CD4-positive, alpha-beta memory T cell (primary cell): Measurements from ENCODE around the gene TBC1D20. TPM values are rescaled to one million over a fixed set of nuclear protein-coding genes. Genes with fewer than 3 reads are reported as not detected.

ENCODE experiments used
- CTCF ChIA-PET: fragments of 350-600 bp; sonication (Branson Sonifier 250); formaldehyde crosslinking; loops from one replicate; lab custom pipeline; 2021; ENCODE audit warnings: inconsistent platforms; ENCODE audit not compliant: partially characterized antibody; lab: Charles Lee
- POLR2A ChIA-PET: fragments of 350-600 bp; sonication (Branson Sonifier 250); formaldehyde crosslinking; loops from one replicate; lab custom pipeline; 2021; ENCODE audit not compliant: partially characterized antibody; lab: Charles Lee
- DNase-seq, 5 donors: peaks; one replicate each; pipeline versions ENCODE4 v3.0.0 to v3.0.0-alpha.2; 2020 to 2022; ENCODE audit warnings: mixed read lengths in 1 of 5
- H3K27ac ChIP-seq: one replicate; pipeline ENCODE4 v1.7.0; 2013; ENCODE audit warnings: low read depth, low read length
- H3K27me3 ChIP-seq: 2 replicates; pipeline ENCODE4 v1.7.0; 2013; ENCODE audit warnings: mild to moderate bottlenecking, low read length, moderate library complexity; ENCODE audit not compliant: insufficient read depth
- H3K36me3 ChIP-seq: 2 replicates; pipeline ENCODE4 v1.7.0; 2013; ENCODE audit warnings: mild to moderate bottlenecking, low read length, moderate library complexity; ENCODE audit not compliant: insufficient read depth
- H3K4me1 ChIP-seq: 2 replicates; pipeline ENCODE4 v1.7.0; 2013; ENCODE audit warnings: mild to moderate bottlenecking, low read length, moderate library complexity; ENCODE audit not compliant: insufficient read depth
- H3K4me3 ChIP-seq, 2 donors: one replicate each; pipeline ENCODE4 v1.7.0; 2013; ENCODE audit warnings: low read length in 2 of 2, mild to moderate bottlenecking in 1 of 2
- H3K9me3 ChIP-seq, 2 donors: one replicate each; pipeline ENCODE4 v1.7.0; 2013; ENCODE audit warnings: low read length in 2 of 2, control low read depth in 1 of 2; ENCODE audit not compliant: control insufficient read depth in 1 of 2
- H3K27ac Mint-ChIP-seq, 7 donors: one replicate each; pipeline ENCODE4 v1.8.0; 2020 to 2021; ENCODE audit warnings: mixed read lengths in 7 of 7, mild to moderate bottlenecking in 6 of 7, inconsistent platforms in 3 of 7, moderate library complexity in 3 of 7
- H3K27me3 Mint-ChIP-seq, 2 donors: one replicate each; pipeline ENCODE4 v1.8.0; 2020 to 2021; ENCODE audit warnings: mixed read lengths in 2 of 2
- H3K36me3 Mint-ChIP-seq, 2 donors: one replicate each; pipeline ENCODE4 v1.8.0; 2020 to 2021; ENCODE audit warnings: mixed read lengths in 2 of 2, inconsistent platforms in 1 of 2, mild to moderate bottlenecking in 1 of 2
- H3K4me1 Mint-ChIP-seq, 4 donors: one replicate each; pipeline ENCODE4 v1.8.0; 2020 to 2021; ENCODE audit warnings: mixed read lengths in 4 of 4, mild to moderate bottlenecking in 1 of 4
- H3K4me3 Mint-ChIP-seq, 8 donors: one replicate each; pipeline ENCODE4 v1.8.0; 2020 to 2021; ENCODE audit warnings: mixed read lengths in 8 of 8, mild to moderate bottlenecking in 7 of 8, moderate library complexity in 6 of 8, inconsistent platforms in 3 of 8
- H3K9me3 Mint-ChIP-seq, 8 donors: one replicate each; pipeline ENCODE4 v1.8.0; 2020 to 2021; ENCODE audit warnings: mixed read lengths in 8 of 8, mild to moderate bottlenecking in 5 of 8, inconsistent platforms in 3 of 8, moderate library complexity in 1 of 8
- intact Hi-C: fragments of 100-400 bp; cut with micrococcal nuclease; formaldehyde crosslinking; loops from one replicate; pipeline ENCODE4 v1.15.1; 2023
- polyA plus RNA-seq, 2 donors: library from polyadenylated mRNA; unstranded; fragments of 300-500 nt; fragmentation: Illumina TruSeq; gene quantifications; one replicate each; pipeline ENCODE4 v1.2.3, GENCODE V29; 2021
- total RNA-seq, 2 experiments: library from RNA; stranded (reverse); gene quantifications; one replicate each; pipeline ENCODE4 v1.2.3, GENCODE V29; 2021

TBC1D20 gene
- total and polyA plus RNA-seq, 4 experiments from 2014 or later = 19.3 to 42.9 (median 32.5) TPM

GRCh38 chr20:402898-403581 lies 59.3 kb downstream of the TBC1D20 start:
- Histone ChIP-seq H3K4me1 (peaks cover 25% of the 10 kb centered on the region), H3K27me3 (no peaks in the 10 kb centered on the region), H3K9me3 (no peaks in the 10 kb centered on the region), H3K36me3 (no peaks in the 10 kb centered on the region), H3K4me3 (no peak overlapping the region), H3K27ac (no peak overlapping the region)
- intact Hi-C loops = no loop called here
- Mint-ChIP-seq H3K36me3 (peaks cover 3 to 9% of the 10 kb centered on the region in 2 donors), H3K27ac (peak overlapping the region in 3 of 7 donors; percentile 68 to 89 (median 72)), H3K4me3 (peak overlapping the region in 2 of 8 donors; percentile 51 to 60), H3K27me3 (no peaks in the 10 kb centered on the region), H3K4me1 (peaks cover 19 to 24% (median 21%) of the 10 kb centered on the region in 4 donors), H3K9me3 (peaks cover 0 to 6% (median 0%) of the 10 kb centered on the region in 8 donors)
- CTCF ChIA-PET = no interaction called here
- POLR2A ChIA-PET = no interaction called here
- DNase-seq = no peak

GRCh38 chr20:402496-402885 lies 59.8 kb downstream of the TBC1D20 start:
- Mint-ChIP-seq H3K4me3 (peak overlapping the region in 1 of 8 donors; percentile 60), H3K27me3 (no peaks in the 10 kb centered on the region), H3K9me3 (peaks cover 0 to 6% (median 0%) of the 10 kb centered on the region in 8 donors), H3K4me1 (peaks cover 19 to 23% (median 20%) of the 10 kb centered on the region in 4 donors), H3K27ac (no peak overlapping the region), H3K36me3 (peaks cover 8 to 15% of the 10 kb centered on the region in 2 donors)
- ChIA-PET POLR2A (no interaction called here), CTCF (no interaction called here)
- Histone ChIP-seq H3K36me3 (no peaks in the 10 kb centered on the region), H3K27me3 (no peaks in the 10 kb centered on the region), H3K4me1 (peaks cover 23% of the 10 kb centered on the region), H3K27ac (no peak overlapping the region), H3K9me3 (no peaks in the 10 kb centered on the region), H3K4me3 (no peak overlapping the region)
- intact Hi-C loops = no loop called here
- DNase-seq = no peak

- intact Hi-C loops = no loop called here
- POLR2A ChIA-PET = no interaction called here
- no peaks in the 10 kb centered on the region for H3K27me3 ChIP-seq
- Mint-ChIP-seq H3K4me1 (peaks cover 13 to 17% (median 14%) of the 10 kb centered on the region in 4 donors), H3K27me3 (no peaks in the 10 kb centered on the region), H3K27ac (no peak overlapping the region), H3K36me3 (peaks cover 11 to 14% of the 10 kb centered on the region in 2 donors), H3K9me3 (peaks cover 0 to 1% (median 0%) of the 10 kb centered on the region in 8 donors), H3K4me3 (no peak overlapping the region)
- H3K4me3 ChIP-seq = no peak overlapping the region
- H3K27ac ChIP-seq = no peak overlapping the region
- CTCF ChIA-PET = no interaction called here
- H3K4me1 ChIP-seq = peaks cover 17% of the 10 kb centered on the region
- DNase-seq = no peak
- no peaks in the 10 kb centered on the region for H3K9me3 ChIP-seq
- peaks cover 4% of the 10 kb centered on the region for H3K36me3 ChIP-seq
These were observed 60.4 kb downstream of the TBC1D20 start for GRCh38 chr20:401682-402495.

GRCh38 chr20:400454-401275 lies 61.7 kb downstream of the TBC1D20 start:
- CTCF ChIA-PET = interaction anchor here (2.4 kb wide), 1 partner anchor 46 kb away, joined by 7 read pairs; no protein-coding TSS in a partner anchor

GRCh38 chr20:400128-400453 lies 62.2 kb downstream of the TBC1D20 start:
- Histone ChIP-seq H3K4me1 (peaks cover 14% of the 10 kb centered on the region), H3K9me3 (no peaks in the 10 kb centered on the region), H3K27me3 (no peaks in the 10 kb centered on the region), H3K36me3 (peaks cover 20% of the 10 kb centered on the region), H3K4me3 (no peak overlapping the region), H3K27ac (no peak overlapping the region)
- Mint-ChIP-seq H3K9me3 (no peaks in the 10 kb centered on the region), H3K4me1 (peaks cover 9 to 14% (median 11%) of the 10 kb centered on the region in 4 donors), H3K27ac (no peak overlapping the region), H3K4me3 (no peak overlapping the region), H3K27me3 (no peaks in the 10 kb centered on the region), H3K36me3 (peaks cover 19 to 22% of the 10 kb centered on the region in 2 donors)
- ChIA-PET CTCF (interaction anchor here (2.4 kb wide), 1 partner anchor 45 kb away, joined by 7 read pairs; no protein-coding TSS in a partner anchor), POLR2A (no interaction called here)
- intact Hi-C loops = no loop called here
- DNase-seq = no peak

More at GRCh38 chr20:400454-401275, 61.7 kb downstream of the TBC1D20 start:
- Histone ChIP-seq H3K4me3 (no peak overlapping the region), H3K27ac (no peak overlapping the region), H3K36me3 (peaks cover 14% of the 10 kb centered on the region), H3K9me3 (no peaks in the 10 kb centered on the region), H3K27me3 (no peaks in the 10 kb centered on the region), H3K4me1 (peaks cover 14% of the 10 kb centered on the region)
- intact Hi-C loops = no loop called here
- peaks cover 16% of the 10 kb centered on the region in 2 donors for H3K36me3 Mint-ChIP-seq
- H3K9me3 Mint-ChIP-seq = no peaks in the 10 kb centered on the region
- no peak for DNase-seq
- no peaks in the 10 kb centered on the region for H3K27me3 Mint-ChIP-seq
- POLR2A ChIA-PET = no interaction called here
- H3K27ac Mint-ChIP-seq = peak overlapping the region in 1 of 7 donors; percentile 28
- H3K4me1 Mint-ChIP-seq = peaks cover 10 to 14% (median 11%) of the 10 kb centered on the region in 4 donors
- no peak overlapping the region for H3K4me3 Mint-ChIP-seq

- POLR2A ChIA-PET = no interaction called here
- H3K4me3 Mint-ChIP-seq = no peak overlapping the region
- intact Hi-C loops = no loop called here
- H3K27ac ChIP-seq = no peak overlapping the region
- H3K4me3 ChIP-seq = no peak overlapping the region
- H3K4me1 ChIP-seq = peaks cover 14% of the 10 kb centered on the region
- H3K36me3 Mint-ChIP-seq = peaks cover 23 to 25% of the 10 kb centered on the region in 2 donors
- H3K27me3 ChIP-seq = no peaks in the 10 kb centered on the region
- DNase-seq = no peak
- peaks cover 23% of the 10 kb centered on the region for H3K36me3 ChIP-seq
- peaks cover 9 to 14% (median 11%) of the 10 kb centered on the region in 4 donors for H3K4me1 Mint-ChIP-seq
- H3K9me3 Mint-ChIP-seq = no peaks in the 10 kb centered on the region
- no peaks in the 10 kb centered on the region for H3K27me3 Mint-ChIP-seq
- CTCF ChIA-PET = interaction anchor here (2.4 kb wide), 1 partner anchor 45 kb away, joined by 7 read pairs; no protein-coding TSS in a partner anchor
- H3K9me3 ChIP-seq = no peaks in the 10 kb centered on the region
- H3K27ac Mint-ChIP-seq = no peak overlapping the region
These were observed 63.1 kb downstream of the TBC1D20 start for GRCh38 chr20:399182-399707.
